Ishikawa (cell line): ENCODE data around the gene PIH1D1.

Experiments
- CEBPB ChIP-seq: IDR thresholded peaks from 2 replicates; pipeline ENCODE4 v1.6.1; 2012
- CREB1 ChIP-seq: IDR thresholded peaks from 2 replicates; pipeline ENCODE4 v1.6.1; 2012; ENCODE audit warnings: low read depth
- EGR1 ChIP-seq: IDR thresholded peaks from 2 replicates; pipeline ENCODE4 v1.6.1; 2012
- EP300 ChIP-seq: IDR thresholded peaks from 2 replicates; pipeline ENCODE4 v1.6.1; 2012; ENCODE audit warnings: borderline replicate concordance
- FOXM1 ChIP-seq: IDR thresholded peaks from 2 replicates; pipeline ENCODE4 v1.6.1; 2012; ENCODE audit warnings: low read depth, borderline replicate concordance
- MAX ChIP-seq: IDR thresholded peaks from 2 replicates; pipeline ENCODE4 v1.6.1; 2012
- NFIC ChIP-seq: IDR thresholded peaks from 2 replicates; pipeline ENCODE4 v1.6.1; 2012
- RAD21 ChIP-seq: IDR thresholded peaks from 2 replicates; pipeline ENCODE4 v1.6.1; 2012; ENCODE audit warnings: low read depth
- TAF1 ChIP-seq: IDR thresholded peaks from 2 replicates; pipeline ENCODE4 v1.6.1; 2012; ENCODE audit warnings: low read depth, mild to moderate bottlenecking
- TCF12 ChIP-seq: IDR thresholded peaks from 2 replicates; pipeline ENCODE4 v1.6.1; 2012; ENCODE audit warnings: low read depth
- TEAD4 ChIP-seq: IDR thresholded peaks from 2 replicates; pipeline ENCODE4 v1.6.1; 2012
- YY1 ChIP-seq: IDR thresholded peaks from 2 replicates; pipeline ENCODE4 v1.6.1; 2012; ENCODE audit warnings: low read depth
- ZBTB7A ChIP-seq: IDR thresholded peaks from 2 replicates; pipeline ENCODE4 v1.6.1; 2012; ENCODE audit warnings: low read depth
- TF ChIP-seq, protein P1 (sequence below): IDR thresholded peaks from 2 replicates; pipeline ENCODE4 v1.6.1; 2012
- TF ChIP-seq, protein P2 (sequence below): IDR thresholded peaks from 2 replicates; pipeline ENCODE4 v1.6.1; 2012; ENCODE audit warnings: low read depth, mild to moderate bottlenecking

PIH1D1 gene

DNA sequence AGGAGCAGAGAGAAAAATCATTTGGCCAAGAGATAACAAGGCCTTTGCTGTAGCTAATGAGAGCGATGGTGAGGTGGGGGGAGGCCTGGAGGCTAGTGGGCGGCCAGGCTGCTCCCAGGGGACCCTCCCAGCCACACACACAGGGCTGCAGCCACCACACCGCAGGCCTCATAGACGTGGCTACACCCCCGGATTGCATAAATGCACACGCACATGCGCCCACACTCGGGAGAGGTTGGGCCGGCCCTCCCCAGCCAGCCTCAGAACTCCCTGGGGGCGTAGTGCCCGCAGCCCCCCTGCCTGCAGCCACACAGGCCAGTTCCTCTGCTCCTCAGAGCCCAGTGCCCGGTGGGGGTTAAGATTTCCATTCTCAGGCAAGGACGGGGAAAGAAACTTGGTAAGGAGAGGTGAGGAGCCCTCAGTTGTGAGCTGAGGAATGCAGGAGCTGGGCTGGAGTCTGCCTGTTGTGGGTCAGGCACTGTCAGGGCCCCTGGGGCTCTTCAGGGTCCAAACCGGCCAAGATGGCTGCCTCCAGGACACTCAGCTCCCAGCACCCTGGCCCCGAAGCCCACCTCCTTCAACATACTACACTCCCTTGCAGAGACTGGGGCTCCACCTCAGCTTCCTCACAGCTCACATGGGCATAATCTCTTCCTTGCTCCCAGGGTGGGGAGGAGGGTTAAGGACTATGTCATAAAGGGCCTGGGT is 36.4 kb downstream of the PIH1D1 start:
- TF ChIP-seq, protein P1, sequence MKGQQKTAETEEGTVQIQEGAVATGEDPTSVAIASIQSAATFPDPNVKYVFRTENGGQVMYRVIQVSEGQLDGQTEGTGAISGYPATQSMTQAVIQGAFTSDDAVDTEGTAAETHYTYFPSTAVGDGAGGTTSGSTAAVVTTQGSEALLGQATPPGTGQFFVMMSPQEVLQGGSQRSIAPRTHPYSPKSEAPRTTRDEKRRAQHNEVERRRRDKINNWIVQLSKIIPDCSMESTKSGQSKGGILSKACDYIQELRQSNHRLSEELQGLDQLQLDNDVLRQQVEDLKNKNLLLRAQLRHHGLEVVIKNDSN: no peak
- TF ChIP-seq CEBPB (no peak), YY1 (no peak), TEAD4 (no peak), EP300 (no peak), TAF1 (no peak), NFIC (no peak), FOXM1 (no peak), EGR1 (no peak), CREB1 (no peak), MAX (no peak), RAD21 (no peak), ZBTB7A (no peak), TCF12 (no peak)
- TF ChIP-seq, protein P2, sequence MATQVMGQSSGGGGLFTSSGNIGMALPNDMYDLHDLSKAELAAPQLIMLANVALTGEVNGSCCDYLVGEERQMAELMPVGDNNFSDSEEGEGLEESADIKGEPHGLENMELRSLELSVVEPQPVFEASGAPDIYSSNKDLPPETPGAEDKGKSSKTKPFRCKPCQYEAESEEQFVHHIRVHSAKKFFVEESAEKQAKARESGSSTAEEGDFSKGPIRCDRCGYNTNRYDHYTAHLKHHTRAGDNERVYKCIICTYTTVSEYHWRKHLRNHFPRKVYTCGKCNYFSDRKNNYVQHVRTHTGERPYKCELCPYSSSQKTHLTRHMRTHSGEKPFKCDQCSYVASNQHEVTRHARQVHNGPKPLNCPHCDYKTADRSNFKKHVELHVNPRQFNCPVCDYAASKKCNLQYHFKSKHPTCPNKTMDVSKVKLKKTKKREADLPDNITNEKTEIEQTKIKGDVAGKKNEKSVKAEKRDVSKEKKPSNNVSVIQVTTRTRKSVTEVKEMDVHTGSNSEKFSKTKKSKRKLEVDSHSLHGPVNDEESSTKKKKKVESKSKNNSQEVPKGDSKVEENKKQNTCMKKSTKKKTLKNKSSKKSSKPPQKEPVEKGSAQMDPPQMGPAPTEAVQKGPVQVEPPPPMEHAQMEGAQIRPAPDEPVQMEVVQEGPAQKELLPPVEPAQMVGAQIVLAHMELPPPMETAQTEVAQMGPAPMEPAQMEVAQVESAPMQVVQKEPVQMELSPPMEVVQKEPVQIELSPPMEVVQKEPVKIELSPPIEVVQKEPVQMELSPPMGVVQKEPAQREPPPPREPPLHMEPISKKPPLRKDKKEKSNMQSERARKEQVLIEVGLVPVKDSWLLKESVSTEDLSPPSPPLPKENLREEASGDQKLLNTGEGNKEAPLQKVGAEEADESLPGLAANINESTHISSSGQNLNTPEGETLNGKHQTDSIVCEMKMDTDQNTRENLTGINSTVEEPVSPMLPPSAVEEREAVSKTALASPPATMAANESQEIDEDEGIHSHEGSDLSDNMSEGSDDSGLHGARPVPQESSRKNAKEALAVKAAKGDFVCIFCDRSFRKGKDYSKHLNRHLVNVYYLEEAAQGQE: no peak

DNA sequence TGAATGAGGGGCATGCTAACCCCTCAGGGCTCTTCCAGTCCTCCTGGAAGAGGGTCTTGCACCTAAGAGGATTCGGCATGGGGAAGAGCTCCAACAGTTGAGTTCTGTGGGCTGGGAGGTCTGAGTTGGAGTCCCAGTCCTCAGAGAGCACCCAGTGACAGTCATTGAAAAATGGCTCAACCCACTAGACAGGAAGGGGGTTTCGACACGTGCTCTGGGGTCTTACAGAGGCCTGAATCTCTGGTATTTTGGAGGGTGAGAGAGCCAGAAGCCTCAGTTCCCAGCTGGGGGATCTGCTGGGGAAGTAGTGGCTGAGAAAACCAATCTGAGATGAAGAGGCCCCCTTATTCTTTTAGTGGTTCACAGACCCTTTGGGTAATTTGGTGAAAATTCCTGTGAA is 37.4 kb downstream of the PIH1D1 start:
- TF ChIP-seq, protein P2: no peak
- TF ChIP-seq EGR1 (no peak), CEBPB (no peak), CREB1 (no peak), EP300 (no peak), ZBTB7A (no peak), TAF1 (no peak), MAX (no peak), TCF12 (no peak), FOXM1 (no peak), TEAD4 (no peak), YY1 (no peak), RAD21 (no peak), NFIC (no peak)
- TF ChIP-seq, protein P1: no peak

DNA sequence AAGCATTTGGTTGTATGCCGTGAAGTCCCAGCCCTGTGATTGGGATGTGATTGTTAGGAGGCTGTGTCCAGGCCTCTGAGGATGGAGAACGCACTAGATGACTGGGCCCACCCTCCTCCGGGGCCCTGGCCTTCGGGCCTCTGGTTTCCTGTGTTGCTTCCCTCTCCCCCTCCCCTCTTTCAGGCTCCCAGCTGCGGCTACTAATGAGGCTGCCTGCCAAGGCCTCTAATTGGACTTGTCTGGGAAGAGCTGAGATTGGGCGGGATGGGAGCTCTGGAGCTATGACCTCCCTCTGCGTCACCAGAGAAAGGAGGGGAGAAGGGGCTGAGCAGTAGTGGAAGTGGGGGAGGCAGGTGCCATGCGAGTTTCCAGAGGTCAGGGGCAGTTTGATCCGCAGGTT is 38.3 kb downstream of the PIH1D1 start:
- TF ChIP-seq EGR1 (no peak), RAD21 (no peak), YY1 (no peak)
- TF ChIP-seq, protein P2: no peak

GRCh38 chr19:49411681-49412326 is 39.8 kb downstream of the PIH1D1 start:
- TF ChIP-seq RAD21 (no peak), CREB1 (no peak), TEAD4 (no peak), EGR1 (no peak), EP300 (no peak), NFIC (no peak), CEBPB (no peak), YY1 (no peak), ZBTB7A (no peak), TCF12 (no peak), TAF1 (no peak)
- TF ChIP-seq, protein P2: no peak
